ENCODE data around the gene MUL1.

The MUL1 gene

GRCh38 chr1:20483098-20483832, 24.7 kb downstream of the MUL1 start:
- TF ChIP-seq CTCF (IDR thresholded peaks at IDR 0.05; ENCODE audit: low read depth, low read length), result no peak
- peak overlapping the region; percentile 98 for H3K4me3 ChIP-seq (ENCODE audit: low read depth, low read length)

GRCh38 chr1:20481643-20482498, 26.1 kb downstream of the MUL1 start:
- peak overlapping the region; percentile 98; the same call in 1 of the 2 replicates for H3K4me3 ChIP-seq (ENCODE audit: low read depth, low read length)
- TF ChIP-seq CTCF (IDR thresholded peaks at IDR 0.05; ENCODE audit: low read depth, low read length), result no peak

GRCh38 chr1:20480951-20481617, 26.9 kb downstream of the MUL1 start:
- H3K4me3 ChIP-seq (ENCODE audit: low read depth, low read length), result no peak overlapping the region
- TF ChIP-seq CTCF (IDR thresholded peaks at IDR 0.05; ENCODE audit: low read depth, low read length), result no peak

GRCh38 chr1:20480243-20480944, 27.6 kb downstream of the MUL1 start:
- no peak for TF ChIP-seq CTCF (IDR thresholded peaks at IDR 0.05; ENCODE audit: low read depth, low read length)
- no peak overlapping the region for H3K4me3 ChIP-seq (ENCODE audit: low read depth, low read length)

- H3K4me3 ChIP-seq (ENCODE audit: low read depth, low read length), result no peak overlapping the region
- no peak for TF ChIP-seq CTCF (IDR thresholded peaks at IDR 0.05; ENCODE audit: low read depth, low read length)
These were observed 28.1 kb downstream of the MUL1 start for GRCh38 chr1:20479840-20480239.

GRCh38 chr1:20478057-20478635, 29.8 kb downstream of the MUL1 start:
- no peak overlapping the region for H3K4me3 ChIP-seq (ENCODE audit: low read depth, low read length)
- TF ChIP-seq CTCF (IDR thresholded peaks at IDR 0.05; ENCODE audit: low read depth, low read length), result no peak
